ENCODE data around the gene ACTN1.

ACTN1 gene

DNA sequence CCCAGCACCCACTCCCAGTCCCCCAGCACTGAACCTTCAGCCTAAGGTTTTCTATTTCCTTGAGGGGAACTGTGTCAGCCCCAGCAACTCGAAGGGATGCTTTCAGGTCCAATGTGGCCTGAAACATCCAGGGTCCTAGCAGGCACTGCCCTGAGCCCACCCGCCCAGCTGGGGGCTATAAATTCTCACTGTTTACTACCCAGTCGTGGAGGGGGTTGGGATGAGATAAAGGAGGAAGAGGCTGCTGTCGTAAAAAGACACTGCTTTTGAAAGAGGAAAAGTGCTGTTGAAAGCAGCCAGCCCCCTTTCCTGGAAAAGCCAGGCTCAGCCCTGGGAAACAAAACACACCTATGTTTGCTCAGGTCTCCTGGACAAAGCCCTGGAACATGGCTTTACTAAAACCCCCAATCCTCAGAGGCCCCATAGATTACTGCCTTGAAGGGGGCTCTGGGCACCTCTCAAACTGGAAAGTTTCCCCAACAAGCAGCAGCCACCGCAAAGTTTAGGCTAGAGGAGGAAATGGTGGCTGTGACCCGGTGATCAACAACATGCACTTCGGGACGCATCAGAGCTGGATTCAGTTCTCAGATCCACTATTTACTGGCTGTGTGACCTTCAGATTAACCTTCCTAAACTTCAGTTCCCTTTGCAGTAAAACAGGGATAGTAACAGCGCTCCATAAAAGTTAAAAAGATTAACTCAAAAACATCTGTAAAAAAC is 51.0 kb downstream of the ACTN1 start:
- Histone ChIP-seq H2AFZ (ENCODE audit: low read depth, low read length) (no peak overlapping the region), H4K20me1 (ENCODE audit: insufficient read depth, low read length) (no peaks in the 10 kb centered on the region), H3K4me1 (ENCODE audit: low read length) (no peaks in the 10 kb centered on the region), H3K36me3 (replicated peaks; ENCODE audit: low read depth, low read length) (no peaks in the 10 kb centered on the region), H3K27me3 (ENCODE audit: low read depth, low read length) (peaks cover 8% of the 10 kb centered on the region), H3K9me3 (ENCODE audit: insufficient read depth, low read length) (peaks cover 8% of the 10 kb centered on the region; the same call in 1 of the 2 replicates), H3K79me2 (ENCODE audit: low read length) (no peaks in the 10 kb centered on the region), H3K9ac (ENCODE audit: low read length) (no peak overlapping the region), H3K4me2 (ENCODE audit: low read length) (no peak overlapping the region), H3K4me3 (ENCODE audit: low read length) (no peak overlapping the region), H3K27ac (ENCODE audit: low read length) (no peak overlapping the region)
- TF ChIP-seq CTCF (IDR thresholded peaks at IDR 0.05; ENCODE audit: low read depth, low read length): no peak
- TF ChIP-seq EZH2phosphoT487 (IDR thresholded peaks at IDR 0.05; ENCODE audit: low read depth): no peak

DNA sequence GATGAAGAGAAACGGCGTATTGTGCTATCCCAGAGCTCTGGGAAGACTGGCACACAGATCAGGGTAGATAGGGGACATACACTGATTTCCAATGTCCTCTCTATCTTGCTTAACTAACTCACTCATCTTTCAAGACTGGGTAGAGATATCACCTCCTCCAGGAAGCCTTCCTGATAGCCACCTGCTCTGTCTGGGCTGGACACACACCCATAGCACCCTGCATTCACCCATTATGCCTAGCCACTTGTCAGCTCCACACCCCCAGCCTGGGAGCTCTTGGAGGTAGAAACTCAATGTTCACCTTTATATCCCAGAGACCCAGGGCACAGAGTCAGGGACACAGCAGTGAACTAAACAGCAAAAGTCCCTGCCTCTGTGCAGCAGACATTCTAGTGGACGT is 52.0 kb downstream of the ACTN1 start:
- H3K4me1 ChIP-seq (ENCODE audit: low read length): no peaks in the 10 kb centered on the region
- no peak overlapping the region for H3K27ac ChIP-seq (ENCODE audit: low read length)
- H3K36me3 ChIP-seq (replicated peaks; ENCODE audit: low read depth, low read length): no peaks in the 10 kb centered on the region
- no peak overlapping the region for H2AFZ ChIP-seq (ENCODE audit: low read depth, low read length)
- TF ChIP-seq CTCF (IDR thresholded peaks at IDR 0.05; ENCODE audit: low read depth, low read length): no peak
- TF ChIP-seq EZH2phosphoT487 (IDR thresholded peaks at IDR 0.05; ENCODE audit: low read depth): no peak
- H3K9me3 ChIP-seq (ENCODE audit: insufficient read depth, low read length): peaks cover 8% of the 10 kb centered on the region; the same call in 1 of the 2 replicates
- no peak overlapping the region for H3K4me2 ChIP-seq (ENCODE audit: low read length)
- H3K27me3 ChIP-seq (ENCODE audit: low read depth, low read length): peaks cover 8% of the 10 kb centered on the region
- H4K20me1 ChIP-seq (ENCODE audit: insufficient read depth, low read length): no peaks in the 10 kb centered on the region
- no peak overlapping the region for H3K9ac ChIP-seq (ENCODE audit: low read length)
- H3K4me3 ChIP-seq (ENCODE audit: low read length): no peak overlapping the region
- no peaks in the 10 kb centered on the region for H3K79me2 ChIP-seq (ENCODE audit: low read length)

GRCh38 chr14:68926236-68926635 is 52.9 kb downstream of the ACTN1 start:
- no peak overlapping the region for H3K9ac ChIP-seq (ENCODE audit: low read length)
- H2AFZ ChIP-seq (ENCODE audit: low read depth, low read length): no peak overlapping the region
- no peaks in the 10 kb centered on the region for H4K20me1 ChIP-seq (ENCODE audit: insufficient read depth, low read length)
- H3K4me1 ChIP-seq (ENCODE audit: low read length): no peaks in the 10 kb centered on the region
- H3K79me2 ChIP-seq (ENCODE audit: low read length): no peaks in the 10 kb centered on the region
- H3K4me2 ChIP-seq (ENCODE audit: low read length): no peak overlapping the region
- H3K36me3 ChIP-seq (replicated peaks; ENCODE audit: low read depth, low read length): no peaks in the 10 kb centered on the region
- TF ChIP-seq CTCF (IDR thresholded peaks at IDR 0.05; ENCODE audit: low read depth, low read length) (peak; percentile 30), EZH2phosphoT487 (IDR thresholded peaks at IDR 0.05; ENCODE audit: low read depth) (no peak)
- H3K27me3 ChIP-seq (ENCODE audit: low read depth, low read length): peaks cover 8% of the 10 kb centered on the region
- no peak overlapping the region for H3K4me3 ChIP-seq (ENCODE audit: low read length)
- H3K27ac ChIP-seq (ENCODE audit: low read length): no peak overlapping the region
- peaks cover 8% of the 10 kb centered on the region; the same call in 1 of the 2 replicates for H3K9me3 ChIP-seq (ENCODE audit: insufficient read depth, low read length)

GRCh38 chr14:68925373-68925772 is 53.7 kb downstream of the ACTN1 start:
- no peak overlapping the region for H3K27ac ChIP-seq (ENCODE audit: low read length)
- H3K4me3 ChIP-seq (ENCODE audit: low read length): no peak overlapping the region
- peaks cover 5% of the 10 kb centered on the region for H3K27me3 ChIP-seq (ENCODE audit: low read depth, low read length)
- H3K79me2 ChIP-seq (ENCODE audit: low read length): no peaks in the 10 kb centered on the region
- no peak overlapping the region for H2AFZ ChIP-seq (ENCODE audit: low read depth, low read length)
- TF ChIP-seq EZH2phosphoT487 (IDR thresholded peaks at IDR 0.05; ENCODE audit: low read depth): no peak
- TF ChIP-seq CTCF (IDR thresholded peaks at IDR 0.05; ENCODE audit: low read depth, low read length): no peak
- no peak overlapping the region for H3K9ac ChIP-seq (ENCODE audit: low read length)
- H3K4me2 ChIP-seq (ENCODE audit: low read length): no peak overlapping the region
- H3K4me1 ChIP-seq (ENCODE audit: low read length): no peaks in the 10 kb centered on the region
- no peaks in the 10 kb centered on the region for H4K20me1 ChIP-seq (ENCODE audit: insufficient read depth, low read length)
- H3K36me3 ChIP-seq (replicated peaks; ENCODE audit: low read depth, low read length): no peaks in the 10 kb centered on the region
- peaks cover 8% of the 10 kb centered on the region; the same call in 1 of the 2 replicates for H3K9me3 ChIP-seq (ENCODE audit: insufficient read depth, low read length)
